NCI-H748 treated with DMSO at 0.1 percent for 48 hours (cell line): ENCODE data around the gene EXOSC6.
"Not testable (repeated sequence)": the region's sequence is repeated elsewhere in the genome, so short reads cannot be mapped to it uniquely, and the experiment has no call there.

ENCODE experiments used
- DNase-seq: peaks from one replicate; lab custom pipeline; 2025; lab: John Stamatoyannopoulos, UW

EXOSC6 gene

GRCh38 chr16:70254965-70255286 lies 3.2 kb upstream of the EXOSC6 start:
- no peak for DNase-seq

- DNase-seq, result no peak
Measured at GRCh38 chr16:70254180-70254964, 2.6 kb upstream of the EXOSC6 start.

- no peak for DNase-seq
Measured at GRCh38 chr16:70253291-70254106, 1.8 kb upstream of the EXOSC6 start.

- DNase-seq, result no peak
Measured at GRCh38 chr16:70252355-70252988, 732 bp upstream of the EXOSC6 start.

- no peak for DNase-seq
Measured at GRCh38 chr16:70250748-70251628, 752 bp downstream of the EXOSC6 start.

- not testable (repeated sequence) for DNase-seq
Measured at GRCh38 chr16:70249697-70250096, 2.0 kb downstream of the EXOSC6 start.

- not testable (repeated sequence) for DNase-seq
Measured at GRCh38 chr16:70238773-70239172, 13.0 kb downstream of the EXOSC6 start.

GRCh38 chr16:70231831-70232230 lies 19.9 kb downstream of the EXOSC6 start:
- not testable (repeated sequence) for DNase-seq

GRCh38 chr16:70226024-70226423 lies 25.7 kb downstream of the EXOSC6 start:
- DNase-seq, result not testable (repeated sequence)

GRCh38 chr16:70225430-70225829 lies 26.3 kb downstream of the EXOSC6 start:
- not testable (repeated sequence) for DNase-seq

GRCh38 chr16:70224645-70225044 lies 27.1 kb downstream of the EXOSC6 start:
- DNase-seq, result not testable (repeated sequence)

GRCh38 chr16:70223971-70224513 lies 27.7 kb downstream of the EXOSC6 start:
- DNase-seq, result not testable (repeated sequence)

GRCh38 chr16:70223216-70223615 lies 28.5 kb downstream of the EXOSC6 start:
- DNase-seq, result not testable (repeated sequence)

- not testable (repeated sequence) for DNase-seq
Measured at GRCh38 chr16:70222574-70222973, 29.2 kb downstream of the EXOSC6 start.

GRCh38 chr16:70218586-70218985 lies 33.2 kb downstream of the EXOSC6 start:
- DNase-seq, result not testable (repeated sequence)

GRCh38 chr16:70206382-70206781 lies 45.4 kb downstream of the EXOSC6 start:
- not testable (repeated sequence) for DNase-seq

- not testable (repeated sequence) for DNase-seq
Measured at GRCh38 chr16:70204668-70205405, 46.9 kb downstream of the EXOSC6 start.

GRCh38 chr16:70204010-70204409 lies 47.7 kb downstream of the EXOSC6 start:
- not testable (repeated sequence) for DNase-seq

GRCh38 chr16:70203508-70203907 lies 48.2 kb downstream of the EXOSC6 start:
- not testable (repeated sequence) for DNase-seq

- not testable (repeated sequence) for DNase-seq
Measured at GRCh38 chr16:70200063-70200462, 51.7 kb downstream of the EXOSC6 start.

GRCh38 chr16:70199170-70199569 lies 52.6 kb downstream of the EXOSC6 start:
- DNase-seq, result not testable (repeated sequence)
